A549 (cell line): ENCODE data around the gene UQCC2.

Experiments used
- MAZ ChIP-seq: fragments of 150-350 bp; IDR thresholded peaks from 2 replicates; pipeline ENCODE4 v1.6.1; 2014; ENCODE audit warnings: antibody characterized with exemption, low read depth, low read length, borderline replicate concordance
- ZC3H11A ChIP-seq: fragments of 450-650 bp; IDR thresholded peaks from 2 replicates; pipeline ENCODE4 v1.6.1; 2014; ENCODE audit warnings: antibody characterized with exemption, mild to moderate bottlenecking
- TF ChIP-seq, protein P1 (sequence below): fragments of >200 bp; sonication (Bioruptor Twin); formaldehyde crosslinking; IDR thresholded peaks from 3 replicates; pipeline ENCODE4 v1.5.1; 2016

DNA sequence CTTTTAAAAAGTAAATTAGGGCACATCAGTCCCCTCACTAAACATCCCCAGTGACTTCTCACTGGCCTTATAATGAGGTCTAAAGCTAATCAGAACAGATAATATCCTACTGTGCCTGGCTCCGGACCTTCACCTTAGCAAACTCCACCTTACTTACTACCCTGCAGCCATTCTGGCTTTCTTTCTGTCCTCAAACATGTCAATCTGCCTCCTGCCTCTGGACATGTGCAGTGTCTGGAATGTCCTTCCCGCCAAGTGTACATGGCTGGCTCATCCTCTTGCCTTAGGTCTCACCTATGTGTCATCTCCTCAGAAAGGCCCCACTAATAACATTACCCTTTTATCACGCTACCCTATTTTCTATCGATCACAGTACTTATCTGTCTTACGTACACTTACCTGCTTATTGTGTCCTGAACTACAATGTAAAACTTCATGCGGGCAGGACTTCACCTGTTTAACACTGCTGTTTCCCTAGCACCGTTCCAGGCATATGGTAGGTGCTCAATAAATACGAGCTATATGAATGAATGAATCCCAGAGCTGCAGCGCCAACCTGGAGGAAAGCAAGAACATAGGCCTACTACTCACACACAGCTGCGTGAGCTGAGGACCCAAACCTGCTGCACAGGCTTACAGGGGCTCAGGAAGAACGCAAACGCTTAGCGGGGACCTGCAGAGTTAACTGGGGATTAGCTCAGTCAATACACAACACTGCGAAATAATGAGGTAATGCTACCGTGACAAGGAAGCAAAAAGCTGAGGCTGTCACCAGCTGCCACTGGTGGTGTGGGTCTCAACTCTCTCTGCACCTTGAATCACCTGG is 991 bp downstream of the UQCC2 start:
- TF ChIP-seq ZC3H11A (no peak), MAZ (no peak)
- TF ChIP-seq, protein P1, sequence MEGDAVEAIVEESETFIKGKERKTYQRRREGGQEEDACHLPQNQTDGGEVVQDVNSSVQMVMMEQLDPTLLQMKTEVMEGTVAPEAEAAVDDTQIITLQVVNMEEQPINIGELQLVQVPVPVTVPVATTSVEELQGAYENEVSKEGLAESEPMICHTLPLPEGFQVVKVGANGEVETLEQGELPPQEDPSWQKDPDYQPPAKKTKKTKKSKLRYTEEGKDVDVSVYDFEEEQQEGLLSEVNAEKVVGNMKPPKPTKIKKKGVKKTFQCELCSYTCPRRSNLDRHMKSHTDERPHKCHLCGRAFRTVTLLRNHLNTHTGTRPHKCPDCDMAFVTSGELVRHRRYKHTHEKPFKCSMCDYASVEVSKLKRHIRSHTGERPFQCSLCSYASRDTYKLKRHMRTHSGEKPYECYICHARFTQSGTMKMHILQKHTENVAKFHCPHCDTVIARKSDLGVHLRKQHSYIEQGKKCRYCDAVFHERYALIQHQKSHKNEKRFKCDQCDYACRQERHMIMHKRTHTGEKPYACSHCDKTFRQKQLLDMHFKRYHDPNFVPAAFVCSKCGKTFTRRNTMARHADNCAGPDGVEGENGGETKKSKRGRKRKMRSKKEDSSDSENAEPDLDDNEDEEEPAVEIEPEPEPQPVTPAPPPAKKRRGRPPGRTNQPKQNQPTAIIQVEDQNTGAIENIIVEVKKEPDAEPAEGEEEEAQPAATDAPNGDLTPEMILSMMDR = no peak
